ENCODE data around the gene LHFPL4.
"Not testable (repeated sequence)": the region's sequence is repeated elsewhere in the genome, so short reads cannot be mapped to it uniquely, and the experiment has no call there.

LHFPL4 gene

DNA sequence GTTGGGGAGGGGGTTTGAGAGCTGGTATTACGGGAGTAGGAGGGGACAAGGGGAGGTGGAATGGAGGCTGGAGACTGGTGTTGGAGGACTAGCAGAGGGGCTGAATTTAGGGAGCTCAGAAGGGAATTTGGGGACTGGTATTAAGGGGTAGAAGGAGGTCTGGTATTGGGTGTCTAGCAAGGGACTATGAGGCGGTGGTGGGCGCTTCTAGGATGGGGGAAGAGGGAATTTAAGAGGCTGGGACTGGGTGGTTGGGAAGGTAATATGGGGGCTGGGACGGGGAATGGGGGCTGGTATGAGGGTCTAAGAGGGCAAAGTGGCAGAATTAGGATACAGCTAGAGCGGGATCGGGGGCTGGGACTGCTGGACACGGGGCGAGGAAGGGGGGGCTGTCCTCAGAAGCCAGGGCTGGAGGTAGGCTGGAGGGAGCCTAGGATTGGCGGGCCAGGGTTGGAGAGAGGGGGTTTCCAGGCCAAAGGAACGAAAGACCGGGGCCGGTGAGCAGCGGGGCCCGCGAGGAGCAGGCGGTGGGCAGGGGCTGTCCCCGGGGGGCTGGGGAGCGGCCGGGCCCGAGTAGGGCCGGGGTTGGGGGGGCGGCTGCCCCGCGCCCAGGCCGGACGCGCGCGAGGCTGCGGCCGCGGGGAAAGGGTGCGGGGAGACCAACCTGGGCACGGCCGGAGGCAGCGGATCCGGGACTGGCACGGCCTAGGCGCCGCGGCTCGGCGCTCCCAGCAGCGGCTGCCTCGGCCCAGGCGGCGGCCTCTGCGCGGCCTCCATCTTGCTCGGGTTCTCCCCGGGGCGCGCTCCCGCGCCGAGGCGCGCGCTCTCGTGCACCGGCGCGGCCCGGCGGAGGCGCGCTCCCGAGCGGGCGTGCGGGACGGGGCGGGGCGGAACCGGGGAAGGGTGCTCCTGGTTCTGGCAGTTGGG is at the start of gene LHFPL4:
TSS of gene LHFPL4 (minus strand) at position 802 of the 927 bp plus-strand sequence. CDS start 1,143 bp downstream, outside the sequence.
- DNase-seq (ENCODE audit: low read depth) = no peak

DNA sequence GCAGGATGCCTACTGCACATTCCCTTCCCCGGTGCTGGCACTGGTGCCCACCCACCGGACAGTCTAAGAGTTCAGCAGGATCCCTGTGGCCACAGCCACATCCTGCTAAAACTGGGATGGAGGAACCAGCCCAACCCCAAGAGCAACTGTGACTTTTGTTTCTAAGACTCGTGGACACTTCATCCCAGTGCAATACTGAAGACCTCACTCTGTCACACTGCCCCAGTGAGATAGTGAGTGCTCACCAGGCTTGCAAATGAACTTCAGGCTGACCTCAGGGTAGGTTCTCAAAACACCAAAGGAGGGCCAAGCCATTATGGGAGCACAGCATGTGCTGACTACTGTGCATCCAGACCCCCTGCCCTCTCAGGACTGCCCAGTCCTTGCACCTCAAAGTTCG is 49.0 kb upstream of the LHFPL4 start:
- DNase-seq (ENCODE audit: low read depth) = no peak

DNA sequence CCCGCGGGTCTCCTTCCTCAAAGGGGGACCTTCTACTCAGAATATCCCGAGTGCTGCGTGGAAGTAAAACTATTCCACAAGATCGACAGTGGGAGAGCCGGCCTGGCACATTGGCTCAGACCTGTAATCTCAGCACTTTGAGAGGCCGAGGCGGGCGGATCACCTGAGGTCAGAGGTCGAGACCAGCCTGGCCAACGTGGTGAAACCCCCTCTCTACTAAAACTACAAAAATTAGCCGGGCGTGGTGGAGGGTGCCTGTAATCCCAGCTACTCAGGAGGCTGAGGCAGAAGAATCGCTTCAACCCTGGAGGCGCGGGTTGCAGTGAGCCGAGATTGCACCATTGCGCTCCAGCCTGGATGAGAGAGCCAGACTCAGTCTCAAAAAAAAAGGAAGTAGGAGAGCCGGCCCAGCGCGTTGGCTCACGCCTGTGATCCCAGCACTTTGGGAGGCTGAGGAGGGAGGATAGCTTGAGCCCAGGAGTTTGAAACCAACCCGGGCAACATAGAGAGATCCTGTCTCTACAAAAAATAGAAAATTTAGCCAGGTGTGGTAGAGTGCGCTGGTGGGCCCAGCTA is 47.5 kb upstream of the LHFPL4 start:
- DNase-seq (ENCODE audit: low read depth) = not testable (repeated sequence)

DNA sequence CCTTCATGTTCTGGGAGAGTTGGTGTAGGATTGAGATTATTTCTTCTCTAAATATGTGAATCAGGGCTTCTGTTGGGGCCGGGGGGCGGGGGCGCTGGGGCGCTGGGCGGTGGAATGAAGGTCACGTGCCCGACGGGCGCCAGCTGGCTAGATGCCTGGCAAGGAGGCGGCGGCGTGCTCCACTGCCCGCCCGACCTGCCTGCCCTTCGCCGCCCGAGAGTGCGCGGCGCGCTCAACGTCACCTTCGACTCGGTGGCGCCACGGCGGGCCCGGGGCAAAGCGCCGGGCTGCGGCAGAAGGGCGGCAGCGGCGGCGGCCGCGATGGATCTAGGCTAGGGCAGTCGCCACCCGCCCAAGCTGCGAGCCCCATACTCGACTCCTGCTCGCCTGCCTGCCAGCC is 47.0 kb upstream of the LHFPL4 start:
- no peak for DNase-seq (ENCODE audit: low read depth)

DNA sequence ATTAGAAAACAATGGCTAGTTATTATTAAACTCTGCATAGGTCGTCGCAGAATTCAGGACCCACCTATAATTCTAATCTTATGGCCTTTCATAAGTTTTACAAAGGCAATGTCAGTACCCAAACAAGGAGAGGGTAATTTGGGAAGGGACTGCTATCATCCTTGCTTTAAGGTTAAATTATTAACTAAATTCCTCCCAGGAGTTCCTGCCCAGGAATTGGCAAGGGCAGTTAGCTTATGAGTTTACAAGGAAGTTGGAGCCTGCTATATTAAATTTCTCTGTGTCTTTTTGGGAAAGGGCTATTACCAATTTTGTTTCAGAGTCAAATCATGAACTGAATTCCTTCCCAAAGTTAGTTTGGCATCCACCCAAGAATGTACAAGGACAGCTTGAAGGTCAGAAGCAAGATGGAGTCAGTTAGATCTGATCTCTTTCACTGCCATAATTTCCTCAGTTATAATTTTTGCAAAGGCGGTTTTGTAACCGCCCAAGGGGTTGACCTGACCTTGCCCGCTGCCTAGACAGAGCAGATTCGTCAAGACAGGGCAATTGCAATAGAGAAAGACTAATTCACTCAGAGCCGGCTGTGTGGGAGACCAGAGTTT is 45.3 kb upstream of the LHFPL4 start:
- DNase-seq (ENCODE audit: low read depth) = no peak

DNA sequence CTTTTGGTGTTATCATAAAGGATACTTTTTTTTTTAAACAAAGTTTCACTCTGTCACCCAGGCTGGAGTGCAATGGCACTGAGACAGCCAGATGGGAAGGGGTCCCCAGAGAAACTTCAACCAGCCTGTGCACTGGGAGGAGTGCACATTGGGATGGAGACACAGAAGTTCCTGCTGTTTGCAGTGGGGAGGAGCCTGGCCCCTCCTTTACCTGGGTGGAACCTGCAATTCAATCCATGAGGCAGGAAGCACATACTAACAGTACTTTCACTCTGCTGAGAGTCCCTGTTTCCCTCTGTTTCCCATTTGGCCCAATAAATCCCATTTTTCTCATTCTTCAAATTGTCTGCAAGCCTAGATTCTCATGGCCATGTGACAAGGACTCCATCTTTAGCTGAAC is 42.3 kb upstream of the LHFPL4 start:
- DNase-seq (ENCODE audit: low read depth) = no peak

DNA sequence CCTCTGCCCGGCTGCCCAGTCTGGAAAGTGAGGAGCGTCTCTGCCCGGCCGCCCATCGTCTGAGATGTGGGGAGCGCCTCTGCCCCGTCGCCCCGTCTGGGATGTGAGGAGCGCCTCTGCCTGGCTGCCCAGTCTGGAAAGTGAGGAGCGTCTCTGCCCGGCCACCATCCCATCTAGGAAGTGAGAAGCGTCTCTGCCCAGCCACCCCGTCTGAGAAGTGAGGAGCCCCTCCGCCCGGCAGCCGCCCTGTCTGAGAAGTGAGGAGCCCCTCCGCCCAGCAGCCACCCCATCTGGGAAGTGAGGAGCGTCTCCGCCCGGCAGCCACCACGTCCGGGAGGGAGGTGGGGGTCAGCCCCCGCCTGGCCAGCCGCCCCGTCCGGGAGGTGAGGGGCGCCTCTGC is 38.2 kb upstream of the LHFPL4 start:
- DNase-seq (ENCODE audit: low read depth) = not testable (repeated sequence)

DNA sequence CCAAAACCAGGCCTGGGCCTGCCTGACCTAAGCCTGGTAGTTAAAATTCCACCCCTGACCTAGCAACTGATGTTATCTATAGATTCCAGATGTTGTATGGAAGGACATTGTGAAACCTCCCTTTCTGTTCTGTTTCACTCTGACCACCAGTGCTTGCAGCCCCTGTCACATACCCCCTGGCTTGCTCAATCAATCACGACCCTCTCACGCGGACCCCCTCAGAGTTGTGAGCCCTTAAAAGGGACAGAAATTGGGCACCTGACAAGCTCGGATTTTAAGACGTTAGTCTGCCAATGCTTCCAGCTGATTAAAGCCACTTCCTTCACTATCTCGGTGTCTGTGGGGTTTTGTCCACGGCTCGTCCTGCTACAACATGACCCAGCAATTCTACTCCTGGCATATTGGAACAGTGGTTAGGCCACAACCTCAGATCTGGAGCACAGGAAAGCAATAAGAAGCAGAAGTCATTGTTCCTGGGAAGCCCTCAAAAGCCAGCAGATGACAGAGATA is 36.7 kb upstream of the LHFPL4 start:
- no peak for DNase-seq (ENCODE audit: low read depth)

DNA sequence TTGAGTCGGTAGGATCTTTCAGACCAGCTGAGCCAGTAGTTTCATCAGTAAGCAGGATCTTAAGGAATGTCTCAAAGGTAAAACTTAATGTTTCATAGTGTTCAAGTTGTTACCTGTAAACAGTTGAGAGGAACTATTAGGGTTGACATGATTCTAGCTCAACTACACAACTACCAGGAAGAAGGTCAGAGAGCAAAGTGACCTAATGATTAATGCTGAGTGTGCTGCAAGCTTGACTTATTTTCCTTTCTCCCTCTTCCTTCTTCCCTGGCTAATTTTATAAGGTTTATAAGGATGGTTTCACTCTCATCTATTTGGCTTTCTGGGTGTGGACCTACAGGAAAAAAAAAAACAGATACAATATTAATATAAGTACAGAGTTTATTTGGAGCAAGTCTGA is 30.2 kb upstream of the LHFPL4 start:
- no peak for DNase-seq (ENCODE audit: low read depth)

DNA sequence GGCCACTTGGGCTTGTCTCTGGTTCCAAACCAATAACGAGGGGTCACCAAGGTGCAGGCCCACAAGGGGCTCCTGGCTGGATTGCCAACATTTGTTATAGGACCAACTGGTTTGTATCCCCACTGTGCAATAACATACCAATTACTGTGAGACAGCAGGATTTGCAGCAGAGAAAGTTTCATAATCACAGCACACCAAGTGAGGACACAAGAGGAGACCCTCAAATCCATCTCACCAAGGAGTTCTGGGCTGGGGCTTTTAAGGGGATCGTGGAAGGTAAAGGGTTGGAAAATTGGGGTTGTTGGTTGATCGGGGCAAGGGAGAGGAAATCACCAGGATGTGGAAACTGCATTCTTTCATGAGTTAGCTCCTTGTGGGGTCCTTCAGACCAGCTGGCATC is 29.7 kb upstream of the LHFPL4 start:
- DNase-seq (ENCODE audit: low read depth) = no peak

DNA sequence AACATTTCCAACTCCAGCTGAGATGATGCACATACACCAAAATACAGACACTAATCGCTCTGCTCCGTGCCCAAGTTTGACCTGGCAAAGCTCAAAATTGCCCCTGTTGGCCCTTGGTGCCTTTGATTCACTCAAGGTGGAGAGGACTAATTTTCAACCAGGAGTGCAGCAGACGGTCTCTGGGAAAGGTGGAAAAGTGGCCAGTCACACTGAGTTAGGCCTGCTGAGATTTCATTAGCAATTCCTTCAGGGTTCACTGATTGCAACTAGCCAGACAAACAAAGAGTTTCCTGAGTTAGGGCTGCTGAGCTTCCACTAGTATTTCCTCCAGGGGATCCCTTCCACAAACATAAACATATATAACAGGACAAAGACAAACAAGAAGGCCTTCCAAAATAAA is 28.7 kb upstream of the LHFPL4 start:
- no peak for DNase-seq (ENCODE audit: low read depth)

DNA sequence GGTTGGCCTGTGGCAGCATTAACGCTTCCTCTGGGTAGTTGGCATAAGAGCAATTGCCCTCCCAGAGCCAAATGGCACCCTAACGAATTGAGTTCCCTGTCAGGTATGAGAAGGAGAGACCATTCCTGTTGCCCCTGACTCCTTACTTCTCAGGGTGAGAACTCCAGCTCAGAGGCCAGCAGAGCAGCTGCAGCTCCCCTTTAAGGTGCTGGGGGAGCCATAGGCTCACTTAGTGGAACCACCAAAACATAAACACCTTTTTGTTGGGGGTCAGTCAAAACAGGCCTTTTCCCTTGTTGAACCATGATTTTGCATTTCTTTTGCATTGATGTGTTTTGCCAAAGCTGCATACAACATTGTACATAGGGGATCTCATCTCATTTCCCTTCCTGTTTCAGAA is 28.1 kb upstream of the LHFPL4 start:
- DNase-seq (ENCODE audit: low read depth) = no peak

DNA sequence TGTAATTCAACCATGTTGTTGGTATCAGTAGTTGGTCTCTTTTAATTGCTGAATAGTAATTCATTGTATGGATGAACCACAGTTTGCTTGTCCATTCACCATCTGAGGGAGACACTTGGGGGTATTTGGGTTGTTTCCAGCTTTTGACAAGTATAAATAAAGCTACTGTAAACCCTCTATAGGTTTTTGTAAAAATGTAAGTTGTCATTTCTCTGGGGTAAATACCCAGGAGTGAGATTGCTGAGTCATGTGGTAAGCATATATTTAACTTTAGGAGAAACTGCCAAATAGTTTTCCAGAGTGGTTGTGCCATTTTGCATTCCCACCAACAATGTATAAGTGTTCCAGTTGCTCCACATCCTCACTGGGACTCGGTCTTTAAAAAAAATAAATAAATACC is 15.4 kb upstream of the LHFPL4 start:
- no peak for DNase-seq (ENCODE audit: low read depth)

DNA sequence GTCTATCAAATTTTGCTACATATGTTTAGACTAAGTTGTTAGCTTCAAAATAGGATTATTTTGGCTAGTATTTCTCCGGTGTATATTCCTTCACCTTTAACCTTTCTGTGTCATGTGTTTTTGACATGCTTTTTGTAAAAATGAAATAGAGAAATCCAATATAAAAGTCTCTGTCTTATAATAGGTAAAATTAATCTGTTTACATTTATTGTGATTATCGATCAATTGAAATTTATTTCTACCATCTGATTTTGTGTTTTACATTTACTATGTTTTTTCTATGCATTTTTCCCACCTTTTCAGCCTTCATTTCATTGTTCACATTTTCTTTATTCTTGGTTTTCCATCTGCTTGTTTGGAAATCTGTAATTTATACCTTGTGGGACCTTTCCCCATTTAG is 11.7 kb upstream of the LHFPL4 start:
- no peak for DNase-seq (ENCODE audit: low read depth)

DNA sequence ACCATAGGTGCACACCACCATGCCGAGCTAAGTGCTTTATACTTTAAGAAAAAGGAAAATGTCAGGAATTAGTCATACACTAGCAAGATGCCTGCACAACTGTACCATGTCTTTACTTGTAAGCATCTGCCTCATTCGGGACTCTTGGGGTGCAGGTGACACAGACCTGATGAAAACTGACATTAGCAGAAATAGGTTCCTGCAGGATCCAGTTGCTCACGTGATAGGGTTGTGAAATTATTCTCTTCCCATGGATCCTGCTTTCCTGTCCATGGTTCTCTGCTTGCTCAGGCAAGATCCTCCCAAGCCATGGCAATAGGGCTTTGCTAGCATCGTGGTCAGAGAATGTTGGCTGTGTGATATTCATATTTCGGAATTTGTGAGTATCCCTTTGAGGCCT is 10.2 kb upstream of the LHFPL4 start:
- no peak for DNase-seq (ENCODE audit: low read depth)

DNA sequence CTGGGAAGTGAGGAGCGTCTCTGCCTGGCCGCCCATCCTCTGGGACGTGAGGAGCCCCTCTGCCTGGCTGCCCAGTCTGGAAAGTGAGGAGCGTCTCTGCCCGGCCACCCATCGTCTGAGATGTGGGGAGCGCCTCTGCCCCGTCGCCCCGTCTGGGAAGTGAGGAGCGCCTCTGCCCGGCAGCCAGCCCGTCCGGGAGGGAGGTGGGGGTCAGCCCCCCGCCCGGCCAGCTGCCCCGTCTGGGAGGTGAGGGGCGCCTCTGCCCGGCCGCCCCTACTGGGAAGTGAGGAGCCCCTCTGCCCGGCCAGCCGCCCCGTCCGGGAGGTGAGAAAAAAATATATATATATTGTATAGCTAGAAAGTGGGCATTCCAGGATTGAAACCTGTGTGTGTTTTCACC is 6.4 kb upstream of the LHFPL4 start:
- not testable (repeated sequence) for DNase-seq (ENCODE audit: low read depth)

DNA sequence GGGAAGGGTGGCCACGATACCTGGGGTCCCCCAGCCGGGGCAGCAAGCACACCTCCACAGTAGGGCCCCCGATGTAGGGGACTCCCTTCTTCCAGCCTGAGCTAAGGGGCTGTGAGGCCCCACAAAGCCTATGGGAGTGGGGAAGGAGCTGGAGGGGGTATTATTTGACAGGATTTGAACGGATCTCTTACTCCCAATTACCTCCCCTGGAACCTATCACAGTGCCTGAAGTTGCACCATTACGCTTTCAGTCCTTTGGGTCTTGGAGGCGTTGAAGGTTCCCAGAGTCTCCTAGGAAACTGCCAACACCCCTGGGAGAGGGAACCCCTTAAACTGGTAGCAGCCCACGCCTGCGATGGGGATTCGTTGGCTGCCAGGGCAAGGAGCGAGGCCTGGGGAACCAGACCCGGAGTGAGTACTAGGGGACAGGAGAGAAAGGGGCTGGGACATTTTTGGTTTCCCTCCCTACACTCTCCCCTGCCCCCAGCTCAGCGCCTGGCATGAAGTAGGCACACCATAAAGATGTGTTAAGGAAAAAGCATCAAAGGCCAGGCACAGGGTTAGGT is 409 bp upstream of the LHFPL4 start:
- DNase-seq (ENCODE audit: low read depth) = no peak

DNA sequence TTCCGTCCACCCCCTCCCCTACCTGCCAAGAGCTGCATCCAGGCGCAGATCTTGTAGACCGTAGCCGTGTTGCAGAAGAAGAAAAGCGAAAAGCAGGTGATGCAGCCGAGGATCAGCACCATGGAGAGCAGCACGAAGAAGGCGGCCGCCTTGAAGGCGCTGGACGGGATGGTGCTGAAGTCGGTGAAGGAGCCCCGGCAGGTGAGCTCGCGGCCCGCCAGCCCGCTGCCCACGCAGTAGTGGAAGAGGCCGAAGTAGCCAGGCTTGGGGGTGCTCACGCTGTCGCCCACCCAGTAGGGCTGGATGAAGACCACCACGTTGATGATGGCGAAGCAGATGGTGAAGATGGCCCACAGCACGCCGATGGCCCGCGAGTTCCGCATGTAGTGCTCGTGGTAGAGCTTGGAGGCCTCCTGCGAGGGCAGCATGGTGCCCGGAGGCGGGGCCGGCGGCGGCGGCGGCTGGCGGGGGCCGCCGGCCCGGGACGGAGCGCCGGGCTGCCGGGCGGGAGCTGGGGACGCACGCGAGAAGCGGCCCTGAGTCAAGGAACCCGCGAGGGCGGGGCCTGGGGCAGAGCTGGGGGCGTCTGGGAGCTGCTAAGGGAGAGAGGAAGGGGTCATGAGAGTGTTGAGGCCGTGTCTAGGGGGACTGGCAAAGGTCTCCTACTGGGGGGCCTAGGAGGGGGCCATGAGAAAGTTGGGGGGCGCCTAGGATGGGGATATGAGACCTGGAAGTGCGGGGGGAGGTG is 1.2 kb downstream of the LHFPL4 start:
- peak; percentile 7 for DNase-seq (ENCODE audit: low read depth)

DNA sequence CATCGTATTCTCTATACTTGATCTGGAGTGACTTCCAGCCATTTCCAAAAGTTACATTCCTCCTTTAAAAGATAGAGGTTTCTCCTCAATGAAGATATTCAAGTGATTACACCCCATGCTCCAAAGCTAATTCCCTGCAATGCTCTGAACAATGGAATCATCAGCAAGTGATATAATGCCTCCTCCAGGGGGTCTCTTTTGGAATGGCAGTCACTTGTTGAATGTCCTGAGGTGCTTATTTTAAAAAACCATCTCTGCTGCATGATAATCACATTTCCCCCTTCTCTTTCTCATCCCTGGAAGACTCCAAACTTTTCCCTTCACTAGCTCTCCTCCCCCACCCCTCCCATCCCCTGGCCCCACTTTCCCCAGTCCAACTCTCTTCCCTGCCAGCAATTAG is 2.6 kb downstream of the LHFPL4 start:
- DNase-seq (ENCODE audit: low read depth) = no peak

DNA sequence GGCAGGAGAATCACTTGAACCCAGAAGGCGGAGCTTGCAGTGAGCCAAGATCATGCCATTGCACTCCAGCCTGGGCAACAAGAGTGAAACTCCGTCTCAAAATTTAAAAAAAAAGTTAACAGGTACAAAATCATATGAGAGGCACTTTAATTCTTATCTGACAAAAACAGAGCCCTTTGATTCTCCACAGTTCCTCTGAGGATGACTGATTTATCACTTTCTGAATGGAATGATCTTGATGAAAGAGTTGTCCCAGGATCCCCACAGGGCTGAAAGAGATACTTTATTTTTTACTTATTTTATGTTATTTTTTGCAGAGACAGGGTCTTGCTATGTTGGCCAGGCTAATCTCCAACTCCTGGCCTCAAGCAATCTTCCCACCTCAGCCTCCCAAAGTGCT is 4.0 kb downstream of the LHFPL4 start:
- DNase-seq (ENCODE audit: low read depth) = no peak

DNA sequence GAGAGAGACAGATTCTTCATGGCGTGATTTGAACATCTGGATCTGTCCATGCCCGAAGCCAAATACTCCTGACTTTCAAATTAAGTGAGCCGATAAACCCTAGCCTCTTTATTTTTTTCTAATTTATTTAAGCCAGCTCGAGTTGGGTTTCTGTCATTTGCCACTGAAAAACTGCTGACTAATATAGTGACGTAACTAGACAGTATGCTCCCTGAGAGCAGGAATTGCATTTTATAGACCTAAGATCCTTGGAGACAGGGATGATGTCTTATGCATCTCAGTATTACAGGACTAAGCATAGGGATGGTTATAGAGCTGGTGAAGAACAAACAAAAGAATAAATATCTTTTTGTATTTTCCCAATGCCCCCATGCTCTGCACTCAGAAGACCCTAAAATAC is 4.6 kb downstream of the LHFPL4 start:
- no peak for DNase-seq (ENCODE audit: low read depth)

DNA sequence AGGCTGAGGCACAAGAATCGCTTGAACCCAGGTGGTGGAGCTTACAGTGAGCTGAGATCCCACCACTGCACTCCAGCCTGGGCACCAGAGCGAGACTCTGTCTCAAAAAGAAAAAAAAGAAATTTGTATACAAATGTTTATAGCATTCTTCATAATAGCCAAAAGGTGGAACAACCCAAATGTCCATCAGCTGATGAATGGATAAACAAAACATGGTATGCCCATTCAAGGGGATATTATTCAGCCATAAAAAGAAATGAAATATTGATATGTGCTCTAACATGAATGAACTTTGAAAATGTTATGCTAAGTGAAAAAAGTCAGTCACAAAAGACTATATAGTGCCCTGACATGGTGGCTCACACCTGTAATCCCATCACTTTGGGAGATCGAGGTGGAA is 11.4 kb downstream of the LHFPL4 start:
- DNase-seq (ENCODE audit: low read depth) = no peak
